ENCODE data around the gene SORL1.
"Not testable (repeated sequence)": the region's sequence is repeated elsewhere in the genome, so short reads cannot be mapped to it uniquely, and the experiment has no call there.

The SORL1 gene

GRCh38 chr11:121503051-121503450 lies 50.9 kb downstream of the SORL1 start:
- no peak for DNase-seq (ENCODE audit: low read depth in 2 of 2)

GRCh38 chr11:121506237-121506636 lies 54.1 kb downstream of the SORL1 start:
- not testable (repeated sequence) for DNase-seq (ENCODE audit: low read depth in 2 of 2)

- no peak for DNase-seq (ENCODE audit: low read depth in 2 of 2)
Measured at GRCh38 chr11:121508449-121508848, 56.3 kb downstream of the SORL1 start.

- no peak for DNase-seq (ENCODE audit: low read depth in 2 of 2)
Measured at GRCh38 chr11:121510438-121510837, 58.3 kb downstream of the SORL1 start.

GRCh38 chr11:121512468-121513465 lies 60.7 kb downstream of the SORL1 start:
- DNase-seq (ENCODE audit: low read depth in 2 of 2): no peak

- no peak for DNase-seq (ENCODE audit: low read depth in 2 of 2)
Measured at GRCh38 chr11:121513807-121514206, 61.7 kb downstream of the SORL1 start.

GRCh38 chr11:121514432-121515334 lies 62.6 kb downstream of the SORL1 start:
- DNase-seq (ENCODE audit: low read depth in 2 of 2): no peak

GRCh38 chr11:121515335-121515671 lies 63.2 kb downstream of the SORL1 start:
- no peak for DNase-seq (ENCODE audit: low read depth in 2 of 2)

- DNase-seq (ENCODE audit: low read depth in 2 of 2): no peak
Measured at GRCh38 chr11:121517996-121518395, 65.9 kb downstream of the SORL1 start.

- DNase-seq (ENCODE audit: low read depth in 2 of 2): no peak
Measured at GRCh38 chr11:121520243-121521144, 68.4 kb downstream of the SORL1 start.

- no peak for DNase-seq (ENCODE audit: low read depth in 2 of 2)
Measured at GRCh38 chr11:121521145-121522042, 69.3 kb downstream of the SORL1 start.

GRCh38 chr11:121522043-121522941 lies 70.2 kb downstream of the SORL1 start:
- DNase-seq (ENCODE audit: low read depth in 2 of 2): no peak

- no peak for DNase-seq (ENCODE audit: low read depth in 2 of 2)
Measured at GRCh38 chr11:121523581-121524232, 71.6 kb downstream of the SORL1 start.

GRCh38 chr11:121524233-121524631 lies 72.1 kb downstream of the SORL1 start:
- no peak for DNase-seq (ENCODE audit: low read depth in 2 of 2)

- no peak for DNase-seq (ENCODE audit: low read depth in 2 of 2)
Measured at GRCh38 chr11:121525376-121525775, 73.3 kb downstream of the SORL1 start.

GRCh38 chr11:121530257-121530656 lies 78.1 kb downstream of the SORL1 start:
- no peak for DNase-seq (ENCODE audit: low read depth in 2 of 2)

GRCh38 chr11:121533601-121534000 lies 81.5 kb downstream of the SORL1 start:
- no peak for DNase-seq (ENCODE audit: low read depth in 2 of 2)

- no peak for DNase-seq (ENCODE audit: low read depth in 2 of 2)
Measured at GRCh38 chr11:121534131-121535093, 82.3 kb downstream of the SORL1 start.

Measured in stimulated activated CD8-positive, alpha-beta memory T cell treated with anti-CD3 and anti-CD28 coated beads, Interleukin-7, amount 100 ng/mL, for 1 hour (primary cell).